ENCODE data around the gene PLEKHH3. TPM values are rescaled to one million over a fixed set of nuclear protein-coding genes. Genes with fewer than 3 reads are reported as not detected.

PLEKHH3 gene
- total RNA-seq, 2 experiments from 2014 or later: 1.8 to 3.1 TPM

DNA sequence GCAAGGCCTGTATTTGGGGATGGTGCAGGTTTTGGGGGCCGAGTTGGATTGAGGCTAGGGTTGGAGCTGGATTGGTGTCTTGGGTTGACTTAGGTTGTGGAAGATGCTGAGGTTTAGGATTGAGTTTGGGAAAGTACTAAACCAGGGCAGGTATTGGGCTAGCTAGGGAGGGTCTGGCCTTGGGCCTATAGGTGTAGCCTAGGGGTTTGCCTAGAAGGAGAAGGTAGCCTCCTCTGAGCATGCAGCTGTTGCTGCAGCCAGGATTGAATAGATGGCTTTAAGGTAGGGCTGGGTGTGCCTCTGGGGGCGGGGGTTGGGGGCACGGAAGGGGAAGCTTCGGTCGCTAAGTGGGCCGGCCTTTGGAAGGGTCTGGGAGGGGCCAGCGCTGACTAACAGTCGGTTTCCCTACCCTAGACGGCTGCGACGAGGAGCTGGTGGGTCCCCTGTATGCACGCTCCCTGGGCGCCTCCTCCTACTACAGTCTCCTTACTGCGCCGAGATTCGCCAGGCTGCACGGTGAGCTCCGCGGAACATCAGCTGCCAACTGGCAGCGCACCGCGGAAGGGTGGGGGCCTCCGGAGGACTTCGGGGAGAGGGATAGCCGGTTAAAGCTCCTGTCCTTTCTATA is 6.7 kb upstream of the PLEKHH3 start:
- no peak for DNase-seq
- Mint-ChIP-seq H3K9me3 (no peaks in the 10 kb centered on the region), H3K27me3 (peaks cover 49% of the 10 kb centered on the region), H3K4me1 (peaks cover 38% of the 10 kb centered on the region), H3K27ac (no peak overlapping the region), H3K36me3 (ENCODE audit: low read depth) (no peaks in the 10 kb centered on the region), H3K4me3 (no peak overlapping the region)
- CTCF ChIA-PET: interaction anchor here (0.9 to 2.2 kb wide), 6 partner anchors 11 to 225 kb away, joined by 3 to 15 read pairs (median 4); partner anchors contain the start of gene VPS25
- POLR2A ChIA-PET: interaction anchor here (0.6 to 2.1 kb wide), 7 partner anchors 14 to 141 kb away, joined by 3 to 8 read pairs (median 3); partner anchors contain the start of gene BECN1

DNA sequence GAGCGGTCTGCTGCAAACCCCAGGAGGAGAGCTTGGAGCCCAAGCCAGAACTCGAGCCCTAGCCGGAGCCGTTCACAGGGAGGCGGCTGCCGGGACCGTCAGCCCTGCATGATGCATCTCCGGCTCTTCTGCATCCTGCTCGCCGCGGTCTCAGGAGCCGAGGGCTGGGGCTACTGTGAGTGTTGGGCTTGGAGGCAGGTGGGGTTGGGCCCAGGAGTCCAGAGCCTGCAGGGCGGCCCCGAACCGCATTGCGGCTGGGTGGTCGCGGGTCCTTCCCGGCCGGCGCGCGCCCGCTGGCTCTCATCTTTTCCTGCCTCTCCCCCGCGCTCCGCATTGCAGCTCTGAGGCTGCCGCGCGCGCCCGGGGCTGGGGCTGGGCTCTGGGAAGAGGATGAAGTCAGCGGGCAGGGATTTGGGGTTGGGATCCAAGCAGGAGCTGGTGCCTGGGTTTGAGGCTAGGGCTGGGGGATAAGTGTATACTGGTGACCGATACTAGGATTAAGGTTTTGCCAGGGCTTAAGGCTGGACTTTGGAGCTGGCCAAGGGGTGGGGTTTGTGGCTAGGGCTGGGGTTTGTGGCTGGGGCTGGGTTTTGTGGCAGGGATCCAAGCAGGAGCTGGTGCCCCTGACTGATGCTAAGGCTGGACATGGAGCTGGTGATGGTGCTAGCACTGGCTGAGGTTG is 6.1 kb upstream of the PLEKHH3 start:
- H3K4me1 Mint-ChIP-seq: peaks cover 42% of the 10 kb centered on the region
- ChIA-PET POLR2A (interaction anchor here (0.9 to 2.1 kb wide), 5 partner anchors 43 to 141 kb away, joined by 3 to 8 read pairs (median 3); partner anchors contain the start of gene BECN1), CTCF (interaction anchor here (0.9 to 2.2 kb wide), 5 partner anchors 10 to 104 kb away, joined by 3 to 15 read pairs (median 4); partner anchors contain the start of gene VPS25)
- no peaks in the 10 kb centered on the region for H3K36me3 Mint-ChIP-seq (ENCODE audit: low read depth)
- H3K4me3 Mint-ChIP-seq: peak overlapping the region; percentile 38
- H3K27ac Mint-ChIP-seq: no peak overlapping the region
- H3K27me3 Mint-ChIP-seq: peaks cover 49% of the 10 kb centered on the region
- H3K9me3 Mint-ChIP-seq: no peaks in the 10 kb centered on the region
- peak; percentile 51 for DNase-seq

DNA sequence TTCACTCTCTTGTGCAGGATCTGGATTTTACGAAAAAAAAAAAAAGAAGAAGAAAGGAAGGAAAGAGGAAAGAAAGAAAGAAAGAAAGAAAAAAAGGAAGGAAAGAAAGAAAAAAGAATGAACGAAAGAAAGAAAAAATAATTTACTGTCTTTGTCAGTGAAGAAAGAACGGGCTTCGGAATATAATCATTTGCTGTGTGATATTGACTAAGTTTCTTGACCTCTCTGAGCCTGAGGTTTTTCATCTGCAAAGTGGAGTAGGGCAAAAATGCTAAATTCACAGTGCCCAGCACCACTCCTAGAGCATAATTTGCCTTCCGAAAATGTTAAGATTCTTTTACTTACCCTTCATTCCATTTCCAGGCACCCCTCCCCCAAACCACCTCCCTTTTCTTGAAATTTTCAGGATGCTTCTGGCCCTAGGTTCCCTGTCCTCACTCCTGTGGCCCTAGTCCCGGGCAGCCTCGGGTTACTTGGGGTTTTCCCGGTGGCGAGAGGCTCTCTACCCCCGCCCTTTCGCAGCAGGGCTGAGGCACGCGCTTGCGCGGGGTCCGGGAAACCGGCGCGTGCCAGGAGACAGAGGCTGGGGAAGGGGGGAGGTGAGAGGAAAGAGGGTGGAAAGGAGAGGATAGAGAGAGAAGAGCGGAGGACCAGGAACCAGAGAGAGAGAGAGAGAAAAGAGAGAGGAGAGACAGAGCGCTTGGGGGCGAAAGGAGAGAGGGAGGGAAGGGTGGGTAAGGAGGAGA is 5.4 kb upstream of the PLEKHH3 start, which contains the start of gene CNTNAP1:
Gene CNTNAP1, plus strand, starts transcription at position 556 of the 746 bp plus-strand sequence. CDS start 299 bp downstream, outside the sequence.
- CTCF ChIA-PET: interaction anchor here (0.9 to 2.2 kb wide), 2 partner anchors 82 to 104 kb away, joined by 3 to 15 read pairs; no protein-coding TSS in a partner anchor
- peaks cover 49% of the 10 kb centered on the region for H3K27me3 Mint-ChIP-seq

GRCh38 chr17:42680331-42680808 is 3.6 kb upstream of the PLEKHH3 start:
- Mint-ChIP-seq H3K9me3 (no peaks in the 10 kb centered on the region), H3K4me3 (no peak overlapping the region), H3K4me1 (peaks cover 54% of the 10 kb centered on the region), H3K27ac (no peak overlapping the region), H3K36me3 (ENCODE audit: low read depth) (no peaks in the 10 kb centered on the region), H3K27me3 (peaks cover 51% of the 10 kb centered on the region)
- ChIA-PET POLR2A (interaction anchor here (0.9 to 3.6 kb wide), 8 partner anchors 10 to 103 kb away, joined by 3 to 28 read pairs (median 5); partner anchors contain the start of genes PSMC3IP, TUBG1, TUBG2 and VPS25), CTCF (interaction anchor here (0.7 to 4.8 kb wide), 6 partner anchors 8 to 140 kb away, joined by 3 to 62 read pairs (median 3); partner anchors contain the start of genes PSMC3IP and TUBG1)
- no peak for DNase-seq

More for the DNA sequence above, 5.4 kb upstream of the PLEKHH3 start, which contains the start of gene CNTNAP1:
- DNase-seq: no peak
- no peaks in the 10 kb centered on the region for H3K9me3 Mint-ChIP-seq
- peak within 1 kb of the TSS; percentile 38 for H3K4me3 Mint-ChIP-seq
- no peaks in the 10 kb centered on the region for H3K36me3 Mint-ChIP-seq (ENCODE audit: low read depth)
- H3K27ac Mint-ChIP-seq: no peak within 1 kb of the TSS
- POLR2A ChIA-PET: interaction anchor here (1.0 to 2.1 kb wide), 3 partner anchors 44 to 142 kb away, joined by 3 to 8 read pairs (median 4); partner anchors contain the start of gene BECN1
- peaks cover 48% of the 10 kb centered on the region for H3K4me1 Mint-ChIP-seq

GRCh38 chr17:42679492-42680330 is 2.9 kb upstream of the PLEKHH3 start:
- Mint-ChIP-seq H3K36me3 (ENCODE audit: low read depth) (no peaks in the 10 kb centered on the region), H3K27ac (peak overlapping the region; percentile 78), H3K4me1 (peaks cover 55% of the 10 kb centered on the region), H3K9me3 (no peaks in the 10 kb centered on the region), H3K4me3 (peak overlapping the region; percentile 77), H3K27me3 (peaks cover 53% of the 10 kb centered on the region)
- POLR2A ChIA-PET: interaction anchor here (0.9 to 4.8 kb wide), 9 partner anchors 9 to 113 kb away, joined by 3 to 36 read pairs (median 8); partner anchors contain the start of genes MLX, PSMC3IP, RETREG3 and TUBG1
- CTCF ChIA-PET: interaction anchor here (0.8 to 4.8 kb wide), 7 partner anchors 12 to 319 kb away, joined by 3 to 62 read pairs (median 4); partner anchors contain the start of genes PSMC3IP, RETREG3, RPL27 and TUBG1
- DNase-seq: peak; percentile 80

DNA sequence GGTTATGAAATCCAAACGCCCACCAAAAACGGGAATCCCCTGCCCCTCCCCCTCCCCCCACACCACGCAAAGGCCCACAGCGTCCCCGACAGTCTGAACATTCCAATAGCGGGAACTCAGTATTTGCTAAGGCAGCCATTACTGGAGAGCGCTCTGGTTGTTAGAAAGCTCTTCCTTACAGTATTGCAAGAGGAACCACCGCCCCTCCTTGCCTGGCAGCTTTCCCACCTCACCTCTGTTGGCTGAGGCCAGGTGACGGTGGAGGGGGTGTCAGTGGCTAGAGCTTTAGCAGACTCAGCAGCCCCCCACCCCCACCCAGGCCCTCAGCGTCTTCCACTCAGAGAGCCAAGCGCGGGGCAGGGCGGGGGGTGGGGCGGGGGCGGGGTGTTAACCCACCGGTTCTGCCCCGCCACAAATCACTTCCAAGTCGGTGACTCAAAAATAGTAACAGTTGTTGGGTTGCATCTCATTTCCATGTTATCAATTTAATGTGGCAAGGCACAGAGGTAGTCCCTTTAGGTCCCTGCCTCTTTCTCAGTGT is 2.2 kb upstream of the PLEKHH3 start:
- Mint-ChIP-seq H3K27me3 (peaks cover 54% of the 10 kb centered on the region), H3K27ac (peak overlapping the region; percentile 78), H3K9me3 (no peaks in the 10 kb centered on the region), H3K4me3 (peak overlapping the region; percentile 77), H3K4me1 (peaks cover 60% of the 10 kb centered on the region), H3K36me3 (ENCODE audit: low read depth) (no peaks in the 10 kb centered on the region)
- POLR2A ChIA-PET: interaction anchor here (0.9 to 4.8 kb wide), 10 partner anchors 9 to 112 kb away, joined by 3 to 36 read pairs (median 6); partner anchors contain the start of genes MLX, PSMC3IP, RETREG3 and TUBG1
- DNase-seq: peak; percentile 35
- CTCF ChIA-PET: interaction anchor here (0.5 to 4.8 kb wide), 7 partner anchors 12 to 319 kb away, joined by 3 to 62 read pairs (median 4); partner anchors contain the start of genes PSMC3IP, RETREG3, RPL27 and TUBG1

- Mint-ChIP-seq H3K4me3 (peak overlapping the region; percentile 77), H3K4me1 (peaks cover 58% of the 10 kb centered on the region), H3K27ac (peak overlapping the region; percentile 78), H3K27me3 (peaks cover 49% of the 10 kb centered on the region), H3K9me3 (no peaks in the 10 kb centered on the region), H3K36me3 (ENCODE audit: low read depth) (no peaks in the 10 kb centered on the region)
- peak; percentile 84 for DNase-seq
- CTCF ChIA-PET: interaction anchor here (0.5 to 4.8 kb wide), 3 partner anchors 69 to 184 kb away, joined by 3 to 62 read pairs (median 14); partner anchors contain the start of genes PSMC3IP, RETREG3 and TUBG1
- POLR2A ChIA-PET: interaction anchor here (0.5 to 4.8 kb wide), 13 partner anchors 8 to 148 kb away, joined by 3 to 36 read pairs (median 5); partner anchors contain the start of genes MLX, NAGLU, PSMC3IP and RETREG3
These were observed 1.4 kb upstream of the PLEKHH3 start for GRCh38 chr17:42677921-42678781.

GRCh38 chr17:42677012-42677857 is 441 bp upstream of the PLEKHH3 start:
- ChIA-PET POLR2A (interaction anchor here (0.6 to 4.8 kb wide), 9 partner anchors 8 to 321 kb away, joined by 3 to 36 read pairs (median 5); partner anchors contain the start of genes NAGLU, PSMC3IP, RETREG3 and RPL27), CTCF (interaction anchor here (3.4 to 4.8 kb wide), 2 partner anchors 68 to 98 kb away, joined by 14 to 62 read pairs; partner anchors contain the start of genes PSMC3IP, RETREG3 and TUBG1)
- Mint-ChIP-seq H3K4me1 (peaks cover 50% of the 10 kb centered on the region), H3K27me3 (peaks cover 47% of the 10 kb centered on the region), H3K27ac (peak overlapping the region; percentile 77), H3K9me3 (no peaks in the 10 kb centered on the region), H3K36me3 (ENCODE audit: low read depth) (no peaks in the 10 kb centered on the region), H3K4me3 (peak overlapping the region; percentile 77)
- DNase-seq: peak; percentile 100

GRCh38 chr17:42675965-42676423 is 800 bp downstream of the PLEKHH3 start:
- ChIA-PET POLR2A (interaction anchor here (1.4 to 4.8 kb wide), 4 partner anchors 9 to 98 kb away, joined by 4 to 36 read pairs (median 4); partner anchors contain the start of genes PSMC3IP, RETREG3, TUBG1 and VPS25), CTCF (interaction anchor here (1.3 kb wide), 1 partner anchor 98 kb away, joined by 3 read pairs; no protein-coding TSS in a partner anchor)
- Mint-ChIP-seq H3K4me1 (peaks cover 45% of the 10 kb centered on the region), H3K36me3 (ENCODE audit: low read depth) (no peaks in the 10 kb centered on the region), H3K4me3 (peak overlapping the region; percentile 77), H3K9me3 (no peaks in the 10 kb centered on the region), H3K27me3 (peaks cover 46% of the 10 kb centered on the region), H3K27ac (no peak overlapping the region)
- DNase-seq: peak; percentile 28
